ENCODE results near the gene INSR.

The INSR gene

GRCh38 chr19:7293762-7294557 lies at the start of gene INSR:
Gene INSR, minus strand, starts transcription at chr19:7294414. Its CDS starts 523 bp downstream, at chr19:7293891.
- peaks cover 22% of the 10 kb centered on the region for H3K4me1 Mint-ChIP-seq
- peaks cover 9% of the 10 kb centered on the region for H3K27me3 Mint-ChIP-seq
- DNase-seq (ENCODE audit: low spot score in 2 of 2) (peak; percentile 28 to 47), ATAC-seq (ENCODE audit: low read depth) (peak; percentile 80)
- no peak within 1 kb of the TSS for H3K27ac Mint-ChIP-seq
- no peaks in the 10 kb centered on the region for H3K36me3 Mint-ChIP-seq
- H3K9me3 Mint-ChIP-seq = no peaks in the 10 kb centered on the region
- H3K4me3 Mint-ChIP-seq = peak within 1 kb of the TSS; percentile 83

DNA sequence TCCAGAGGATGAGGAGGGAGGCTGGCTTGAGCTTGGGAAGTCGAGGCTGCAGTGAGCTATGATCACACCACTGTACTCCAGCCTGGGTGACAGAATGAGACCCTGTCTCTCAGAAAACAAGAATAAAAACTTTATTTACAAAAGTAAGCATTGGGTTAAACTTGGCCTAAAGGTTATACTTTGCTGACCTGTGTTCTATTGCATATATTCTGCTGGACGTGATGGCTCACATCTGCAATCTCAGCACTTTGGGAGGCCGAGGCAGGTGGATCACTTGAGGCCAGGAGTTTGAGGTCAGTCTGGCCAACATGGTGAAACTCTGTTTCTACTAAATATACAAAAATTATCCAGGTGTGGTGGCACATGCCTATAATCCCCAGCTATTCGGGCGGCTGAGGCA lies 47.9 kb upstream of the INSR start:
- Mint-ChIP-seq H3K4me1 (peaks cover 66% of the 10 kb centered on the region), H3K36me3 (no peaks in the 10 kb centered on the region), H3K27me3 (no peaks in the 10 kb centered on the region), H3K9me3 (no peaks in the 10 kb centered on the region), H3K27ac (no peak overlapping the region), H3K4me3 (no peak overlapping the region)
- ATAC-seq (ENCODE audit: low read depth) (no peak), DNase-seq (ENCODE audit: low spot score in 2 of 2) (no peak)

- peak overlapping the region; percentile 68 for H3K4me3 Mint-ChIP-seq
Observed at GRCh38 chr19:7340959-7341837, 47.0 kb upstream of the INSR start.

DNA sequence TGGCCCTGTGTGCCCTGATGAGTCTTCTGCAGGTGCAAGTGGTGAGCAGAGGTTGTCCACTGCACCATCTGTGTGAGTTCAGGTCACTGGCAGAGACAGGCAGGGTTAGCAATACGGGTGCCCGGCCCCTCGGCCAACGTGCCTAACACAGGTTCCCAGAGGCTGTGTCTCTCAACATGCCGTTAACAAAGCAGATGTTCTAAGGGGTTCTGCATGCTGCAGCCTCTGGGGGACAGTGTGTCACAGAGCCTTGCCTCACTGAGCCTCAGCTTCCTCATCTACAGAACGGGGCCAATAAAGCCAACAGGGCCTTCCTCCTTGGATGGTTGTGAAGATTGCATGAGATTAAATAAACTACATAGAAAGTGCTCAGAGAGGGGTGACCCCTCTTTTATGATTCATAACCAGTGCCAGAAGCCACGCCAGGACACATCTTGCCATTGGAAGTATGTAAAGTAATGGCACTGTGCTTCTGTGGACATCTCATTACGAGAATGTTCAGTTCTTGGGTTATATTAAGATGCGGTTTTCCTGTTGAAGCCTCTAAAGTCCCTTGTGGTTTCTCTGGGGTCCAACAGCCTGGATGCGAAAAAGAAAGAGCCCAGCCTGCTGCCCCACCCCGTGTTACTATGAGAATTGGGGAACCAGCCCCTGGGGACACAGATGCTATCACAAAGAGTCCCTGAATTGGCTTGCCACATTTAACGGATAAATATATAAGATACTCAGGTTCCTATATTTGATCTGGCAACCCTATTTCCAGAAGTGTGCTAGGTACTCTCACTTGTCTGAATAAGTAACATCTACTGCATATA lies 43.4 kb upstream of the INSR start:
- Mint-ChIP-seq H3K4me1 (peaks cover 58% of the 10 kb centered on the region), H3K4me3 (peak overlapping the region; percentile 63), H3K9me3 (no peaks in the 10 kb centered on the region), H3K36me3 (peaks cover 2% of the 10 kb centered on the region), H3K27me3 (no peaks in the 10 kb centered on the region), H3K27ac (peak overlapping the region; percentile 75)
- ATAC-seq (ENCODE audit: low read depth) (peak; percentile 82), DNase-seq (ENCODE audit: low spot score in 2 of 2) (peak; percentile 56 to 80)

More at GRCh38 chr19:7340959-7341837, 47.0 kb upstream of the INSR start:
- H3K4me1 Mint-ChIP-seq = peaks cover 66% of the 10 kb centered on the region
- no peaks in the 10 kb centered on the region for H3K9me3 Mint-ChIP-seq
- no peaks in the 10 kb centered on the region for H3K27me3 Mint-ChIP-seq
- ATAC-seq (ENCODE audit: low read depth) (no peak), DNase-seq (ENCODE audit: low spot score in 2 of 2) (peak; percentile 92 to 95)
- H3K36me3 Mint-ChIP-seq = no peaks in the 10 kb centered on the region
- H3K27ac Mint-ChIP-seq = peak overlapping the region; percentile 78

- DNase-seq (ENCODE audit: low spot score in 2 of 2) (no peak), ATAC-seq (ENCODE audit: low read depth) (no peak)
- Mint-ChIP-seq H3K27me3 (no peaks in the 10 kb centered on the region), H3K4me1 (peaks cover 54% of the 10 kb centered on the region), H3K36me3 (peaks cover 2% of the 10 kb centered on the region), H3K9me3 (no peaks in the 10 kb centered on the region), H3K27ac (peak overlapping the region; percentile 75), H3K4me3 (no peak overlapping the region)
Observed at GRCh38 chr19:7336321-7336973, 42.2 kb upstream of the INSR start.

DNA sequence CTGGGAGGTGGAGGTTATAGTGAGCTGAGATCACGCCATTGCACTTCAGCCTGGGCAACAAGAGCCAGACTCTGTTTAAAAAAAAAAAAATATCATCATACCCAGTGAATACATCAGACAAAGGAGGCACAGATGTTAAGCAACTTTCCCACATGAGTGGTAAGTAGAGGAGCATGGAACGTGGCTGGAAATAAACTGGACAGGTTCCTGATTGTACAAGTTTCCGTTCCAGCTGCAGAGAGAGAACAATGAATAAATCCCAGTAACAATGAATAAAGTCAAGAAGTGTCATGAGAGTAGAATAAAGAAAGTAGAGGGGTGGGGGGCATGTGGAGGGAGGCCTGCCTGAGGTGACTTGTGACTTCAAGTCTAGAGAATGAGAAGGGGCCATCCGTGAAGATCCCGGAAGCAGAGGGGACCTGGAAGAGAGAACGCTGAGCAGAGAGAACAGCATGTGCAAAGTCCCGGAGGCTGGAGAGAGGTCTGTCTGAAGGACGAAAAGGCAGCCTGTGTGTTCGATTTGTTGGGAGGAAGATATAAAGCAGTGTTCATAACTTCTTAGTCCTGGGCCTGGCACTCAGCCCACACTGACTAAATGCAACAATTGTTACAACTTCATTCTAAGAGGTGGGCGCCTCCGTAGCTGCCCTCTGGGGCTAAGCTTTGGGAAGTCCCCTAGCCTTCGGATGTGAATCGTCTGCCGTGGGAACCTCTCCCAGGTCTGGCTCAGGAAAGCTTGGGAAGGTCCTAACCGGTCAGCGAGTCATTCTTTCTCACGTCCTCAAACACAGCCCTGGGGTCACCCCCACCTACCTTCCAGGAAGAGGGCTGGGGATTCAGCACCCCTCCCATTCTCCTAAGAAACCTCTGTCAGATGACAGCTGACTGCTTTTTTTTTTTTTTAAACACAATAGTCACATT lies 39.2 kb upstream of the INSR start:
- Mint-ChIP-seq H3K4me3 (no peak overlapping the region), H3K36me3 (peaks cover 2% of the 10 kb centered on the region), H3K9me3 (no peaks in the 10 kb centered on the region), H3K27me3 (no peaks in the 10 kb centered on the region), H3K27ac (no peak overlapping the region), H3K4me1 (peaks cover 33% of the 10 kb centered on the region)
- ATAC-seq (ENCODE audit: low read depth) (no peak), DNase-seq (ENCODE audit: low spot score in 2 of 2) (no peak)

DNA sequence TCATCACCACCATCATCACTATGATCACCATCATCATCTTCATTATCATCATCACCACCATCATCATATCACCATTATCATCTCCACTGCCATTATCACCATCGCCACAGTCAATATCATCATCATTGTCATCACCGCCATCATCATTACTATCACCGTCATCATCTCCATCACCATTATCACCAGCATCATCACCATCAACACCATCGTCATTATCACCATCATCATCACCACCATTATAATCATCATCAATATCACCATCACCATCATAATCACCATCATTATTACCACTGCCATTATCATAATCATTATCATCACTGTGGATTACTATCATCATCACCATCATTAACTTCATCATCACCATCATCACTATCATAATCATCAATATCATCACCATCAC lies 37.2 kb upstream of the INSR start:
- Mint-ChIP-seq H3K4me1 (peaks cover 19% of the 10 kb centered on the region), H3K27ac (no peak overlapping the region), H3K9me3 (no peaks in the 10 kb centered on the region), H3K36me3 (peaks cover 2% of the 10 kb centered on the region), H3K27me3 (no peaks in the 10 kb centered on the region), H3K4me3 (no peak overlapping the region)
- ATAC-seq (ENCODE audit: low read depth) = no peak
- DNase-seq (ENCODE audit: low spot score in 2 of 2) = no peak

GRCh38 chr19:7328647-7329046 lies 34.4 kb upstream of the INSR start:
- H3K4me1 Mint-ChIP-seq = peaks cover 10% of the 10 kb centered on the region
- no peak overlapping the region for H3K27ac Mint-ChIP-seq
- peaks cover 4% of the 10 kb centered on the region for H3K9me3 Mint-ChIP-seq
- peaks cover 2% of the 10 kb centered on the region for H3K36me3 Mint-ChIP-seq
- no peak overlapping the region for H3K4me3 Mint-ChIP-seq
- ATAC-seq (ENCODE audit: low read depth) (peak; percentile 49), DNase-seq (ENCODE audit: low spot score in 2 of 2) (no peak)
- H3K27me3 Mint-ChIP-seq = no peaks in the 10 kb centered on the region

DNA sequence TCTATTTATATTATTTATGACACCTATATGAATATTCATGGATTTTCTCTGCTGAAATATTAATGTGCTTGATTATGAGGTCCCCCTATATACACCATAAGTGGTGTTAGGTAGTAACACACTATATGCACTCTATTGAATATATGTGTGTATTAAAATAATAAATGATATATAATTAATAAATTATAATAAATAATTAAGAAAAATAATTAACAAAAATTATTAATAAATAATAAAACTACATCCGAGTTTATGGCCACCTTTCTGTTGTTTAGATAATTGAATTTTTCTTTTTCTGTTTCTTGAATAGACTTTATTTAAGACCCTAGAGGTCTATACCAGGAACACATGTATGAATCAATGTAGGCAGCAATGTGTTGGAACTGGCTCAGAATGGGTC lies 33.6 kb upstream of the INSR start:
- H3K27me3 Mint-ChIP-seq = no peaks in the 10 kb centered on the region
- peaks cover 4% of the 10 kb centered on the region for H3K9me3 Mint-ChIP-seq
- no peak for DNase-seq (ENCODE audit: low spot score in 2 of 2)
- H3K4me3 Mint-ChIP-seq = no peak overlapping the region
- H3K36me3 Mint-ChIP-seq = peaks cover 2% of the 10 kb centered on the region
- peaks cover 5% of the 10 kb centered on the region for H3K4me1 Mint-ChIP-seq
- no peak overlapping the region for H3K27ac Mint-ChIP-seq
- no peak for ATAC-seq (ENCODE audit: low read depth)

DNA sequence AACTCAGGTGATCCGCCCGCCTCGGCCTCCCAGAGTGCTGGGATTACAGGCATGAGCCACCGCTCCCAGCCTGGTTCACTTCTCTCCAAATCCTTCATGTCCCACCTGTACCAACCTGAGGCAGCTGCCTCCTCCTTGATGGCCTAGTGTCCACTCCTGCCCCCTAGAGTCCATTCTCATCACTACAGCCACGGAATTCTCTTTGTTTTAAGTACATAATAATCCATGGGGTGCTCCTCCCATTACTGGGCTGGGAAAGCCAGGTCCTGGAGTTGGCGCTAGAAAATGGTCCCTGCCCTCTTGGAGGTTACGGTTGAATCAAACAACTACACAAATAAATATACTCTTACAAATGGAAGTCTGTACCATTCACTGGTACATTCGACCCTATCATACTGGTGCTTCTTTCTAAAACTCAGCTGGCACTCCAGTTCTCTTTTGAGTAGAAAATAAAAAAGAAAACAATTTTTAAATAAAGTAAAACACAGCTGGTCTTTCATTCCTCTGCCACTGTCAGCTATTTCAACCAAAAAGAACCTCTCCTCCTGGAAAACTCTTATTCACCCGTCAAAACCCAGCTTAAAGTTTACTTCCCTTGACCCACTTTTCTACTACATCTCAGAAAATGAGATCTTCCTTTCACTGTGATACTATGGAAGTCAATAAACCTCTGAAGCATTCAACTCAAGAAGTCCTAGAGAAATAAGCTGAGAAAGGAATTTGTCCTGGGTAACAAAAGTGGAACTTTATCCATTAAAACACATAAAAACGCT lies 32.1 kb upstream of the INSR start:
- no peak for ATAC-seq (ENCODE audit: low read depth)
- peaks cover 2% of the 10 kb centered on the region for H3K36me3 Mint-ChIP-seq
- H3K4me1 Mint-ChIP-seq = peaks cover 5% of the 10 kb centered on the region
- H3K4me3 Mint-ChIP-seq = no peak overlapping the region
- peaks cover 4% of the 10 kb centered on the region for H3K9me3 Mint-ChIP-seq
- no peak for DNase-seq (ENCODE audit: low spot score in 2 of 2)
- H3K27me3 Mint-ChIP-seq = no peaks in the 10 kb centered on the region
- no peak overlapping the region for H3K27ac Mint-ChIP-seq

DNA sequence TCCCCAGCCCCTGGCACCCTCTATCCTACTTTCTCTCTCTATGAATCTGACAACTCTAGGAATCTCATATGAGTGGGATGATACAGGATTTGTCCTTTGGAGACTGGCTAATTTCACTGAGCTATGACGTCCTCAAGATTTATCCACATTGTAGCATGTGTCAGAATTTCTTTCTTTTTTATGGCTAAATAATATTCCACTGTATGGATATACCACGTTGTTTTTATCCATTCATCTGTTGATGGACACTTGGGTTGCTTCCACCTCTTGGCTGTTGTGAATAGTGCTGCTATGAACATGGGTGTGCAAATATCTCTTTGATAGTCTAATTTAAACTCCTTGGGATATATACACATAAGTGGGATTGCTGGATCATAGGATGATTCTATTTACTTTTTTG lies 24.0 kb upstream of the INSR start:
- H3K4me1 Mint-ChIP-seq = no peaks in the 10 kb centered on the region
- peaks cover 2% of the 10 kb centered on the region for H3K36me3 Mint-ChIP-seq
- no peak for DNase-seq (ENCODE audit: low spot score in 2 of 2)
- H3K4me3 Mint-ChIP-seq = no peak overlapping the region
- H3K9me3 Mint-ChIP-seq = peaks cover 3% of the 10 kb centered on the region
- ATAC-seq (ENCODE audit: low read depth) = no peak
- no peak overlapping the region for H3K27ac Mint-ChIP-seq
- peaks cover 3% of the 10 kb centered on the region for H3K27me3 Mint-ChIP-seq

- Mint-ChIP-seq H3K4me3 (no peak overlapping the region), H3K27ac (no peak overlapping the region), H3K4me1 (peaks cover 2% of the 10 kb centered on the region), H3K27me3 (peaks cover 4% of the 10 kb centered on the region), H3K9me3 (no peaks in the 10 kb centered on the region), H3K36me3 (no peaks in the 10 kb centered on the region)
- DNase-seq (ENCODE audit: low spot score in 2 of 2) = no peak
- no peak for ATAC-seq (ENCODE audit: low read depth)
Observed at GRCh38 chr19:7312816-7313215, 18.6 kb upstream of the INSR start.
